Body of pancreas (tissue), 4 donors: ENCODE data around the gene ASS1. TPM values are rescaled to one million over a fixed set of nuclear protein-coding genes. Genes with fewer than 3 reads are reported as not detected.

Experiments
- ATAC-seq: fragments of 150-250 bp; one replicate; pipeline ENCODE4 v1.9.1; 2016
- DNase-seq, 4 donors: peaks; one replicate each; pipeline ENCODE4 v3.0.0-alpha.2; 2019
- H3K27ac ChIP-seq, 4 donors: fragments of 200-600 bp; sonication (generic); 1 replicate in 3 of 4; 2 replicates in 1 of 4; pipeline versions ENCODE4 v1.5.1 to v1.6.1; 2016 to 2019; ENCODE audit warnings: mild to moderate bottlenecking in 1 of 4, mixed read lengths in 1 of 4, moderate library complexity in 1 of 4
- H3K27me3 ChIP-seq, 2 donors: fragments of 200-600 bp; sonication (generic); one replicate each; pipeline ENCODE4 v1.6.0; 2016; ENCODE audit warnings: mild to moderate bottlenecking in 1 of 2
- H3K36me3 ChIP-seq, 2 donors: fragments of 200-600 bp; sonication (generic); replicated peaks in 1 of 2; 2 replicates each; pipeline ENCODE4 v1.5.1; 2016; ENCODE audit warnings: low read depth in 2 of 2; ENCODE audit not compliant: insufficient read depth in 1 of 2
- H3K4me1 ChIP-seq: fragments of 200-600 bp; sonication (generic); one replicate; pipeline ENCODE4 v1.6.0; 2016
- H3K4me3 ChIP-seq, 2 donors: fragments of 200-600 bp; sonication (generic); 1 replicate in 1 of 2; 2 replicates in 1 of 2; pipeline ENCODE4 v1.5.1; 2016 to 2019
- H3K9me3 ChIP-seq, 3 donors: fragments of 200-600 bp; sonication (generic); 1 replicate in 2 of 3; 2 replicates in 1 of 3; pipeline ENCODE4 v1.5.1; 2016
- POLR2A ChIP-seq, 3 donors: fragments of 450-650 bp; IDR thresholded peaks; one replicate each; pipeline ENCODE4 v1.6.1; 2016; ENCODE audit warnings: antibody characterized with exemption in 3 of 3, mild to moderate bottlenecking in 2 of 3
- WGBS, 2 donors: methylation state at CpG; one replicate each; pipeline ENCODE4 v1.1.5; 2017; 5-methylcytosine and 5-hydroxymethylcytosine counted together
- intact Hi-C: fragments of 100-400 bp; cut with DNase I; formaldehyde crosslinking; loops from one replicate; pipeline ENCODE4 v1.15.1; 2023
- total RNA-seq, 2 donors: library from RNA; depleted of rRNA; stranded (reverse); fragments of >200 nt; gene quantifications; one replicate each; pipeline ENCODE4 v1.1.0, GENCODE V29; 2016
- TF ChIP-seq, protein P1 (sequence below), 7 experiments: fragments of 450-650 bp in 4 of 7; fragments of 200-600 bp in 3 of 7; sonication (generic) in 3 of 7; IDR thresholded peaks; one replicate each; pipeline ENCODE4 v1.5.1; 2016 to 2019; ENCODE audit warnings: antibody characterized with exemption in 7 of 7

ASS1 gene
- total RNA-seq, 2 donors from 2014 or later: 31.6 to 120 TPM

GRCh38 chr9:130459941-130460669 lies 15.3 kb downstream of the ASS1 start:
- Histone ChIP-seq H3K4me1 (peaks cover 4% of the 10 kb centered on the region), H3K27ac (no peak overlapping the region), H3K36me3 (no peaks in the 10 kb centered on the region), H3K9me3 (no peaks in the 10 kb centered on the region), H3K27me3 (no peaks in the 10 kb centered on the region), H3K4me3 (no peak overlapping the region)
- WGBS, 2 donors: 75 to 88% methylated on average over 7 to 11 of the region's 11 CpGs
- ATAC-seq (no peak), DNase-seq (no peak)
- intact Hi-C loops: loop anchor here (5.0 kb wide), 1 partner anchor 222 kb away; no protein-coding TSS in a partner anchor
- TF ChIP-seq POLR2A (IDR thresholded peaks at IDR 0.05): no peak
- TF ChIP-seq, protein P1, sequence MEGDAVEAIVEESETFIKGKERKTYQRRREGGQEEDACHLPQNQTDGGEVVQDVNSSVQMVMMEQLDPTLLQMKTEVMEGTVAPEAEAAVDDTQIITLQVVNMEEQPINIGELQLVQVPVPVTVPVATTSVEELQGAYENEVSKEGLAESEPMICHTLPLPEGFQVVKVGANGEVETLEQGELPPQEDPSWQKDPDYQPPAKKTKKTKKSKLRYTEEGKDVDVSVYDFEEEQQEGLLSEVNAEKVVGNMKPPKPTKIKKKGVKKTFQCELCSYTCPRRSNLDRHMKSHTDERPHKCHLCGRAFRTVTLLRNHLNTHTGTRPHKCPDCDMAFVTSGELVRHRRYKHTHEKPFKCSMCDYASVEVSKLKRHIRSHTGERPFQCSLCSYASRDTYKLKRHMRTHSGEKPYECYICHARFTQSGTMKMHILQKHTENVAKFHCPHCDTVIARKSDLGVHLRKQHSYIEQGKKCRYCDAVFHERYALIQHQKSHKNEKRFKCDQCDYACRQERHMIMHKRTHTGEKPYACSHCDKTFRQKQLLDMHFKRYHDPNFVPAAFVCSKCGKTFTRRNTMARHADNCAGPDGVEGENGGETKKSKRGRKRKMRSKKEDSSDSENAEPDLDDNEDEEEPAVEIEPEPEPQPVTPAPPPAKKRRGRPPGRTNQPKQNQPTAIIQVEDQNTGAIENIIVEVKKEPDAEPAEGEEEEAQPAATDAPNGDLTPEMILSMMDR (IDR thresholded peaks at IDR 0.05): no peak

DNA sequence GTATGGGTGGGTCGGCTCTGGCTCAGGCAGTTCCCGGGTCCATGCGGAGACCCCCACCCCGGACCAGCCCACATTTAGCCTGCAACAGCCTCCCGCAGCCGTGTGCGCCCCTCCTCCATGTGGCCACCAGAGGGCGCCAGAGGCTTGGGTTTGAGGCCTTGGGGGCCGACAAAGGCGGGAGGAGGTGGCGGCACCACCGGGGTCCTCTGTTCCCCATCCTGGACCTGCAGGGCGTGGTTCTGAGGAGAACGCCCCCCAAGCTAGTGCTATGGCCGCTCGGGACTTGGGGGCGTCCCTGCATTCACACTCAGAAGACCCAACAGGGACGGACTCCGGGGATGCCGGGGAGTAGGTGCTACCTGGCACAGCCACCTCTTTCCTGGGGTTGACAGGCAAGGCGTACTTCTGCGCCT lies 16.5 kb downstream of the ASS1 start:
- Histone ChIP-seq H3K27me3 (no peaks in the 10 kb centered on the region), H3K27ac (no peak overlapping the region), H3K4me1 (peaks cover 4% of the 10 kb centered on the region), H3K36me3 (no peaks in the 10 kb centered on the region), H3K9me3 (no peaks in the 10 kb centered on the region), H3K4me3 (no peak overlapping the region)
- ATAC-seq: peak; percentile 55
- 16 to 45% methylated on average over 2 to 22 of the region's 22 CpGs for WGBS, 2 donors
- peak; percentile 44 to 71 (median 69) for DNase-seq
- TF ChIP-seq POLR2A (IDR thresholded peaks at IDR 0.05): no peak
- TF ChIP-seq, protein P1 (IDR thresholded peaks at IDR 0.05): peak; percentile 79 to 92 (median 86)
- intact Hi-C loops: loop anchor here (5.0 kb wide), 1 partner anchor 221 kb away; no protein-coding TSS in a partner anchor

- 79 to 84% methylated on average over 10 to 11 of the region's 11 CpGs for WGBS, 2 donors
- DNase-seq: no peak
- intact Hi-C loops: loop anchor here (5.0 kb wide), 1 partner anchor 221 kb away; no protein-coding TSS in a partner anchor
- Histone ChIP-seq H3K27ac (no peak overlapping the region), H3K36me3 (no peaks in the 10 kb centered on the region), H3K4me1 (peaks cover 4% of the 10 kb centered on the region), H3K4me3 (no peak overlapping the region), H3K27me3 (no peaks in the 10 kb centered on the region), H3K9me3 (no peaks in the 10 kb centered on the region)
- no peak for TF ChIP-seq POLR2A (IDR thresholded peaks at IDR 0.05)
- TF ChIP-seq, protein P1 (IDR thresholded peaks at IDR 0.05): no peak
- ATAC-seq: no peak
These were observed 17.0 kb downstream of the ASS1 start for GRCh38 chr9:130461731-130462130.

DNA sequence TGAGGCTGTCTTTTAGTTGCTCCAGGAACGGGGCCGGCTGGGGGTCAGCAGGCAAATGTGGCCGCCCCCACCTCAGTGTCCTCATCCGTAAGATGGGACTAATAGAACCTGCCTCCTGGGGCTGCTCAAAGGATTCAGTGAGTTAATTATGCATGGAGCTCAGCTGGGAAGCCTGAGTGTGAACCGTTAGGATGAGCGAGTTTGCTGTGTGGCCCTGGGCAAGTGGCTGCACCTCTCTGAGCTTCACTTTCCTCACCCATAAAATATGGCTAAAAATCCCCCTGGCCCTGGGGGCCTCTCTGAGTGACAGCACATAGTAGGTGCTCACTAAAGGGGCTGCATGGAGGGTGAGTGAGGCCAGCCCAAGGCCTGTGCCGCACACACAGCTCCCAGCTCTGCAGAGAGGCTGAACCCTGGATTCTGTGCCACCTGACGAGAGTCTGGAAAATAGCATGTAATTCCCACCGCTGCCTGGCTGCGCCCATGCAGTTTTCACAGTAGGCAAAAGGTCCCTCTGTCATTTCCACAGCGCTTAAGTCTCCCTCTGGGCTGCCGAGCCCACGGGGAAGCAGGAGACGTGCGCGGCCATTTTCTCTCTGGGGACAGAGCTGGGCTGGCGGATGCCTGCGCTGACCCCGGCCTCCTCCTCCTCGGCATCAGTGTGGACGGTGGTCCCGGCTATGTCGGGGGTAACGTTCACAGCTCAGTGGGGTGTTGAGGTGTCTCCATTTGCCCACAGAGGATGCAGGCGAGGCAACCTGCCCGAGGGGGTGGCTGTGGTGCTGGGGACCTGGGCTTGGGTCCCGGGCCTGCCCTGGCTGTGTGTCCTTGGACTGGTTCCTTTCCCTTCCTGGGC lies 18.2 kb downstream of the ASS1 start:
- Histone ChIP-seq H3K27me3 (no peaks in the 10 kb centered on the region), H3K27ac (no peak overlapping the region), H3K36me3 (no peaks in the 10 kb centered on the region), H3K4me3 (no peak overlapping the region), H3K4me1 (peaks cover 4% of the 10 kb centered on the region), H3K9me3 (no peaks in the 10 kb centered on the region)
- DNase-seq (no peak), ATAC-seq (no peak)
- TF ChIP-seq, protein P1 (IDR thresholded peaks at IDR 0.05): no peak
- intact Hi-C loops: loop anchor here (5.0 kb wide), 1 partner anchor 219 kb away; no protein-coding TSS in a partner anchor
- WGBS, 2 donors: 89 to 96% methylated on average over 9 to 27 of the region's 27 CpGs
